ENCODE results near the gene SPIRE1. TPM values are rescaled to one million over a fixed set of nuclear protein-coding genes. Genes with fewer than 3 reads are reported as not detected.
"Not testable (repeated sequence)": the region's sequence is repeated elsewhere in the genome, so short reads cannot be mapped to it uniquely, and the experiment has no call there.

The SPIRE1 gene
- polyA plus RNA-seq, 3 donors = 31.6 to 36.5 (median 36.1) TPM

- DNase-seq (ENCODE audit: low read depth in 3 of 3, low spot score in 2 of 3) = no peak
Measured at GRCh38 chr18:12604445-12605007, 53.4 kb downstream of the SPIRE1 start.

- no peak for DNase-seq (ENCODE audit: low read depth in 3 of 3, low spot score in 2 of 3)
Measured at GRCh38 chr18:12599966-12600365, 57.9 kb downstream of the SPIRE1 start.

- DNase-seq (ENCODE audit: low read depth in 3 of 3, low spot score in 2 of 3) = no peak
Measured at GRCh38 chr18:12599543-12599942, 58.4 kb downstream of the SPIRE1 start.

DNA sequence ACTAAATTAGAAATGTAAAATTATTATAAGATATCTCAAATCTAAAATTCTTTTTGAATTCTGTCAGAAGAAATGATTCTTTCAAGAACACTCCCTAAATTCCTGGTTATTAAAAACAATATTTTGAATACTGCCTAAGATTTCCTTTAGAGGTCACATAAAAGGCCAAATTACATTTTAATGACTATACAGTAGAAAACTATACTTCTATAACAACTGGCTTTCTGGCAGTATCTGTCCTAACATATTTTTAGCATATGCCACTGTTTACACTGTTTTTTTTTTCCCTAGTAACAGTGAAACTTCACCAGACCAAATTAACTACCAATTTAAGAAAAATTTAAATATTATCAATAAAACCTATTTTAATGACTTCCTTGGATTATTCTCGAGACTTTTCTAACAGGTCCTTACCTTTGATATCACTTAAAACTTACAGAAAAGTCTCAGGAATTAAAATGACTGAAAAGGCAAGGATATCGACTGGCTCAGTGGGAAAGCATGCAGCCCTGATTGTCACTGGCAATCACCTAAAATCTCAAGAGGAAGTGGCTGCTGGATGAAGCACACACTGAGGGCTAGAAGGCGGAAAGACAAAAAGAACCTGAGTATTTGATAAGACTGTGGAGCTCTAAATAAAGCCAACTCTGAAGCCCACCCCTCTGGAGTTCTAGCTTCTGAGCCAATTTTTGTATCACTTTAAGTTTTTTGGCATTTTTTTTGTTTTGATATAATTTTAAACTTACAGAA lies 59.6 kb downstream of the SPIRE1 start:
- no peak for DNase-seq (ENCODE audit: low read depth in 3 of 3, low spot score in 2 of 3)

- DNase-seq (ENCODE audit: low read depth in 3 of 3, low spot score in 2 of 3) = no peak
Measured at GRCh38 chr18:12597760-12598159, 60.1 kb downstream of the SPIRE1 start.

DNA sequence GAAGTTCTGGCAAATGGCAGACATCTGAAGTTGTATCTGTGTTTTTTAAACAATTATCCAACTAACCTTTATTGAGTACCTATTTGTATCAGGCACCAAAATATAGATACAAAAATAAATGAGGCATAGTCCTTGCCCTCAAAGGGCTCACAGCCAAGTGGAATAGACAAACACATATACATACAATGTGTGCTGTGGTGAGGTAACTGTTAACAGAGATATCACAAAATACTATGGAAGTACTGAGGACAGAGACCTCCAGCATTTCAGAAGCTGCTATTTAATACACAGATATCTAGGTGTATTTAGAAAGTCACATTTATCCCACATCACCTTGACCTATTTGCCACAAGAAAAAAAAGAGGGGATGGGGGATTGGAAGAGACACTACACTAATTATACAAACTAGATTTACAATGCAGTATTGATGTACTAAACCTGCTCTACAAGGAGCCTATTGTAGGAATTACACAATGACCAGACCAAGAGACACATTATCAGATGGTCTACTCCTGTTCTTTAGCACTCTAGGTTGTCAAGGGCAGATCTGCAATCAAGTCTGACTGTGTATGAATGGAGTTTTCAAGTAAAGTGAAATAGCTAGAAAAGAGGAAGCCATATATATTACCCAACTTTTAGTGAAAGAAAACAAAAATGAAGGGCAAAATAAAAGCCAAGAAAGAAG lies 62.2 kb downstream of the SPIRE1 start:
- no peak for DNase-seq (ENCODE audit: low read depth in 3 of 3, low spot score in 2 of 3)

- DNase-seq (ENCODE audit: low read depth in 3 of 3, low spot score in 2 of 3) = no peak
Measured at GRCh38 chr18:12593866-12594265, 64.0 kb downstream of the SPIRE1 start.

DNA sequence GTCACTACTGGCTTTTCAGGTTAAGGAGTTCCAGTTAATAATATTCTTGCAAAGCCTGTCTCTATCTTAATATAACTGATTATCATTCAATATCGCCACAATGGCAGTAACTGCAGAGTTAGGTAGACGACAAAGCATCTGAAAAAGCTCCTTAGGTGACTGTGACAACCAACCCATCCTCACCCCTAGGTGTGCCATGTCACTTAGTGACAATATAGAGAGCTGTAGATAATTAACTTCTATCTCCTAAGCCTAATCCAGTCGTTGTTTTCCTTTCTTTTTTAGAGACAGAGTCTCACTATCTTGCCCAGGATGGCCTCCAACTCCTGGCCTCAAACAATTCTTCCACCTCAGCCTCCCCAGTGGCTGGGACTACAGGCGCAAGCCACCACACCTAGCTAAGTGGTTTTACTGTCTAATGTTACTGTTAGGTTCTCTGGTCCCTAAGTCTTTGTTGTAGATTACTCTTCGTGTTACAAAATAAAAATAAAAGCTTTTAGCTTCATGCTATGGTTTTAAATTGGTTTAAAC lies 65.2 kb downstream of the SPIRE1 start:
- DNase-seq (ENCODE audit: low read depth in 3 of 3, low spot score in 2 of 3) = no peak

- DNase-seq (ENCODE audit: low read depth in 3 of 3, low spot score in 2 of 3) = no peak
Measured at GRCh38 chr18:12589448-12589847, 68.5 kb downstream of the SPIRE1 start.

DNA sequence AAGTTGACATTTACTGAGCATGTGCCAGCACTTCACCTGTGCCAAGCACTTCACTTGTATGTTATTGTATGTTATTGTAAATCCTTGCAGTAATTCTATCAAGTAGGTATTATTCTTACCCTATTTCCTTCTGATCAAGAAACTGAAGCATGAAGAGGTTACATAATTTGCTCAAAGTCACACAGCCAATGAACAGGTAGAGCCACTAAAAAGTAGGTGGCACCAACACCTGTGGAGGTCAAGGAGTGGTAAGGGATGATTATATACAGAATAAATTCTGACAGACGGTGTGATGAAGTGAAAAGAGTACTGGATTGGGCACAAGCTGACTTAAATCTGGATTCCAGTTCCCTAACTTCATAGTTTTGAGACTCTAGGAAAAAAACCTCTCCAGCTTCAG lies 71.0 kb downstream of the SPIRE1 start:
- no peak for DNase-seq (ENCODE audit: low read depth in 3 of 3, low spot score in 2 of 3)

- DNase-seq (ENCODE audit: low read depth in 3 of 3, low spot score in 2 of 3) = no peak
Measured at GRCh38 chr18:12585218-12585617, 72.7 kb downstream of the SPIRE1 start.

DNA sequence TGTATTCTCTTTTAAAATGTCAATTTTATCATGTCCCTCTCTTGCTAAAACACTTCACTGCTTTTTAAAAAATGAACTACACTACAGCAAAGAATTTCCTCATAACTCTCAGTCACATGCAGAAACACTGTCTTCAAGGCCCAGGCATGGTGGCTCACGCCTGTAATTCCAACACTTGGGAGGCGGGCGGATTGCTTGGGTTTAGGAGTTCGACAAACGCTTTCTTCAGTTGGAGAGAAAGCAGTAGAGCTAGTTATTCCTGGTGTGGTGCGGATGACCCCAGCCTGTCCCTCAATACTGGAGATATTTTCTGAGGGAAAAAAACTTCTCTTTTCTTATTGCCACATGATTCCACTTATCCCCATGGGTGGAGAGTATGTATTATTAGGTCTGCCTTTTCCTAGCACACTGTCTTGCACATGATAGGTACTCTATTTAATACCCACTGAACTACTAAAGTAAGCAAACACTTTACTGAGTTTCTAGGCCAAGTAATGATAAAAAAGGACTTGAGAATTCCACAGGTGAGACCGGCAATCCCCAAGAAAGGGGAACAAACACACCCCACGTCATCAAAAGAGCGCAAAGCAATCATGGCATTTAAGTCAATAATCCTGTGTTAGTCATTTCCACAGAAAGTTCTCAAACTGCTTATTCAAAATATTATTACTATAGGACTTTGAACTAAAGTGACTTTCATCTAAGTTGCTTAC lies 77.1 kb downstream of the SPIRE1 start:
- no peak for DNase-seq (ENCODE audit: low read depth in 3 of 3, low spot score in 2 of 3)

GRCh38 chr18:12579775-12580174 lies 78.1 kb downstream of the SPIRE1 start:
- DNase-seq (ENCODE audit: low read depth in 3 of 3, low spot score in 2 of 3) = no peak

DNA sequence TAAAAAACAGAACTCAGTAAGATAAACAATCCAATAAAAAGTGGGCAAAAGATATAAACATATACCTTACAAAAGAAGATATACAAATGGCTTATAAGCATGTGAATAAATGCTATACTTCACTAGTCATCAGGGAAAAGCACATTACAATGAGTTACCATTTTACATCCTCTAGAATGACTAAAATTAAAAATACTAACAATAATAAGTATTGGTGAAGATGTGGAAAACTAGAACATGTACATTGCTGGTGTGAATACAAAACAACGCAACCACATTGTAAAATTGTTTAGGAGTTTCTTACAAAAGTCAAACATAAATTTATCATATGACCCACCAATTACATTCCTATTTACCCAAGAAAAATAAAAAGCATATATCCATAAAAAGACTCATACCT lies 80.1 kb downstream of the SPIRE1 start:
- DNase-seq (ENCODE audit: low read depth in 3 of 3, low spot score in 2 of 3) = no peak

- no peak for DNase-seq (ENCODE audit: low read depth in 3 of 3, low spot score in 2 of 3)
Measured at GRCh38 chr18:12574494-12575185, 83.3 kb downstream of the SPIRE1 start.

DNA sequence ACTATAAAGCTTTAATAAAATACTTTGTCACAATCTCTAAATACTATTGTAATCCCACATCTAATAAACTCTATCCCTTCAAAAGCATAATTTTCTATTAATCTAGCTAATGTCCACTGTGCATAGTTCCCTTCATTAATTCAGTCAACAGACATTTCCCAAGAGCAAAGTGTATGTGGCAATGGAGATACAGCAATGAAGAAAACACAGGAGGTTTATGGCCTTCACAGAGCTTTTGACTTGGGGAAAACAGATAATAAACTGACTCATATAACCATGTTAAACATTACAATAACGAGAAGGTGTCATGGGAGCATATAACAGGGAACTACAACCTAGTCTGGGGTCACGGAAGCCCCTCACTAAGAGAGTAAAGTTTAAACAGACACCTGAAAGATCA lies 86.3 kb downstream of the SPIRE1 start:
- DNase-seq (ENCODE audit: low read depth in 3 of 3, low spot score in 2 of 3) = no peak

- DNase-seq (ENCODE audit: low read depth in 3 of 3, low spot score in 2 of 3) = no peak
Measured at GRCh38 chr18:12569791-12570190, 88.1 kb downstream of the SPIRE1 start.

GRCh38 chr18:12567849-12568248 lies 90.1 kb downstream of the SPIRE1 start:
- DNase-seq (ENCODE audit: low read depth in 3 of 3, low spot score in 2 of 3) = no peak

DNA sequence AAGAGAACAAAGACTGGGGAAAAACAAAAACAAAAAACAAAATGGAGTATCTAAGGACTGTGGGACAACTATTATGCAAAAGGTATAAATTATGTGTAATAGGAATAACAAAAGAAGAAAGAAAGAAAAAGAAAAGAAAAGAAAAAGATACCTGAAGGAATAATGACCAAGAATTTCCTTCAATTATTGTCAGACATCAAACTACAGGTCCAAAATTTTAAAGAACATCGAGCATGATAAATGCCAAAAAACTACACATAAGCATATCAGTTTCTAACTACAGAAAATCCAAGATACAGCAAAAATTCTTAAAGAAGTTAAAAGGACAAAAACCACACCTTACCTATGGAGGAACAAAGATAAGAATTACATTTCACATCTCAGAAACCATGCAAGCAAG lies 93.0 kb downstream of the SPIRE1 start:
- no peak for DNase-seq (ENCODE audit: low read depth in 3 of 3, low spot score in 2 of 3)

- DNase-seq (ENCODE audit: low read depth in 3 of 3, low spot score in 2 of 3) = no peak
Measured at GRCh38 chr18:12564378-12564777, 93.5 kb downstream of the SPIRE1 start.

- DNase-seq (ENCODE audit: low read depth in 3 of 3, low spot score in 2 of 3) = not testable (repeated sequence)
Measured at GRCh38 chr18:12560600-12560999, 97.3 kb downstream of the SPIRE1 start.
